H1 (cell line): ENCODE data around the gene SLC8A1. TPM values are rescaled to one million over a fixed set of nuclear protein-coding genes. Genes with fewer than 3 reads are reported as not detected.

Source experiments
- CTCF ChIA-PET: fragments of 300-600 bp; sonication (Branson Sonifier 250); formaldehyde crosslinking; loops from one replicate; lab custom pipeline; 2021; ENCODE audit not compliant: partially characterized antibody; lab: Charles Lee
- POLR2A ChIA-PET: fragments of 300-600 bp; sonication (Branson Sonifier 250); formaldehyde crosslinking; loops from one replicate; lab custom pipeline; 2021; ENCODE audit warnings: inconsistent platforms; ENCODE audit not compliant: partially characterized antibody; lab: Charles Lee
- DNase-seq, 2 experiments: peaks; one replicate each; pipeline versions ENCODE4 v3.0.0 to v3.0.0-alpha.2; 2010 to 2022; ENCODE audit warnings: low spot score in 2 of 2, low read depth in 1 of 2, mixed read lengths in 1 of 2
- FAIRE-seq: peaks from 2 replicates; lab custom pipeline; 2011; peaks lifted over from hg19 to GRCh38; lab: Jason Lieb, UNC
- H2AFZ ChIP-seq: 2 replicates; pipeline ENCODE4 v1.8.1; 2012; ENCODE audit warnings: low read length, inconsistent platforms
- H2AK5ac ChIP-seq: 2 replicates; pipeline ENCODE4 v1.6.1; 2013; ENCODE audit warnings: low read depth, low read length
- H2BK120ac ChIP-seq: replicated peaks from 2 replicates; pipeline ENCODE3; 2013; ENCODE audit warnings: low read depth, low read length, inconsistent platforms
- H2BK12ac ChIP-seq: 2 replicates; pipeline ENCODE4 v1.6.1; 2013; ENCODE audit warnings: low read depth, low read length
- H2BK15ac ChIP-seq: 2 replicates; pipeline ENCODE4 v1.6.1; 2013; ENCODE audit warnings: low read length
- H2BK20ac ChIP-seq: 2 replicates; pipeline ENCODE4 v1.6.1; 2013; ENCODE audit warnings: low read length
- H2BK5ac ChIP-seq: 2 replicates; pipeline ENCODE4 v1.6.1; 2013; ENCODE audit warnings: low read depth, low read length
- H3K14ac ChIP-seq: 2 replicates; pipeline ENCODE4 v1.6.1; 2013; ENCODE audit warnings: inconsistent platforms; ENCODE audit not compliant: insufficient read length
- H3K18ac ChIP-seq: 2 replicates; pipeline ENCODE4 v1.6.1; 2013; ENCODE audit warnings: low read length; ENCODE audit errors: extremely low read depth
- H3K23ac ChIP-seq: 2 replicates; pipeline ENCODE4 v1.6.1; 2013; ENCODE audit warnings: inconsistent platforms; ENCODE audit not compliant: insufficient read length
- H3K23me2 ChIP-seq: 2 replicates; pipeline ENCODE4 v1.6.1; 2013; ENCODE audit warnings: low read depth, low read length
- H3K27ac ChIP-seq: 2 replicates; pipeline ENCODE4 v1.6.1; 2011; ENCODE audit warnings: low read depth, low read length, inconsistent platforms
- H3K27me3 ChIP-seq, 4 experiments: replicated peaks in 1 of 4; 1 replicate in 1 of 4; 2 replicates in 3 of 4; pipeline versions ENCODE4 v1.6.1 to v1.8.1; 2011 to 2013; ENCODE audit warnings: low read length in 3 of 4, mild to moderate bottlenecking in 3 of 4, inconsistent platforms in 2 of 4, mixed read lengths in 2 of 4, moderate library complexity in 1 of 4; ENCODE audit not compliant: control insufficient read depth in 3 of 4, insufficient read depth in 3 of 4; ENCODE audit errors: extremely low read depth in 1 of 4
- H3K36me3 ChIP-seq, 4 experiments: 2 replicates each; pipeline versions ENCODE4 v1.6.1 to v1.8.1; 2011 to 2013; ENCODE audit warnings: mild to moderate bottlenecking in 4 of 4, low read length in 3 of 4, moderate library complexity in 2 of 4, control low read depth in 1 of 4, inconsistent platforms in 1 of 4; ENCODE audit not compliant: insufficient read depth in 4 of 4, control insufficient read depth in 2 of 4
- H3K4ac ChIP-seq: replicated peaks from 2 replicates; pipeline ENCODE3; 2013; ENCODE audit warnings: low read length, low read depth, mixed read lengths, inconsistent platforms; ENCODE audit not compliant: insufficient read length
- H3K4me1 ChIP-seq, 4 experiments: replicated peaks in 1 of 4; 1 replicate in 1 of 4; 2 replicates in 3 of 4; pipeline versions ENCODE4 v1.6.1 to v1.8.1; 2011 to 2013; ENCODE audit warnings: low read length in 3 of 4, inconsistent platforms in 2 of 4, mixed read lengths in 1 of 4; ENCODE audit not compliant: insufficient read depth in 4 of 4, control insufficient read depth in 3 of 4
- H3K4me2 ChIP-seq, 2 experiments: 2 replicates each; pipeline versions ENCODE4 v1.6.1 to v1.8.1; 2011 to 2013; ENCODE audit warnings: low read depth in 2 of 2, low read length in 2 of 2, control low read depth in 1 of 2, inconsistent platforms in 1 of 2, mild to moderate bottlenecking in 1 of 2; ENCODE audit not compliant: insufficient read depth in 1 of 2
- H3K4me3 ChIP-seq, 4 experiments: fragments of 200-600, 300-600 bp in 1 of 4; sonication (generic), shearing (Covaris generic), sonication (Bioruptor Twin) in 1 of 4; 2 replicates each; pipeline versions ENCODE4 v1.5.1 to v1.8.1; 2011 to 2016; ENCODE audit warnings: low read length in 4 of 4, low read depth in 3 of 4, control low read depth in 2 of 4, inconsistent platforms in 2 of 4, mild to moderate bottlenecking in 2 of 4, mixed read lengths in 1 of 4, moderate library complexity in 1 of 4; ENCODE audit not compliant: insufficient read depth in 2 of 4; ENCODE audit errors: extremely low read depth in 1 of 4
- H3K56ac ChIP-seq: replicated peaks from 2 replicates; pipeline ENCODE3; 2013; ENCODE audit warnings: low read depth, mild to moderate bottlenecking, mixed read lengths, low read length, inconsistent platforms; ENCODE audit not compliant: insufficient read length
- H3K79me1 ChIP-seq: 2 replicates; pipeline ENCODE4 v1.6.1; 2013; ENCODE audit warnings: low read depth, low read length, control low read depth
- H3K79me2 ChIP-seq, 2 experiments: 2 replicates each; pipeline versions ENCODE4 v1.6.1 to v1.8.1; 2012 to 2013; ENCODE audit warnings: low read length in 2 of 2, mild to moderate bottlenecking in 2 of 2, inconsistent platforms in 1 of 2; ENCODE audit not compliant: insufficient read depth in 2 of 2, control insufficient read depth in 1 of 2
- H3K9ac ChIP-seq, 4 experiments: replicated peaks in 1 of 4; 1 replicate in 1 of 4; 2 replicates in 3 of 4; pipeline versions ENCODE4 v1.6.1 to v1.8.1; 2011 to 2013; ENCODE audit warnings: low read depth in 3 of 4, low read length in 3 of 4, control low read depth in 2 of 4, mild to moderate bottlenecking in 2 of 4, moderate library complexity in 2 of 4, inconsistent platforms in 1 of 4; ENCODE audit errors: extremely low read depth in 1 of 4
- H3K9me3 ChIP-seq, 2 experiments: 2 replicates each; pipeline versions ENCODE4 v1.6.1 to v1.8.1; 2012 to 2013; ENCODE audit warnings: mild to moderate bottlenecking in 2 of 2, moderate library complexity in 2 of 2, control low read depth in 1 of 2, inconsistent platforms in 1 of 2, low read depth in 1 of 2, low read length in 1 of 2, mixed read lengths in 1 of 2; ENCODE audit not compliant: insufficient read depth in 2 of 2
- H4K20me1 ChIP-seq, 2 experiments: replicated peaks in 1 of 2; 2 replicates each; pipeline versions ENCODE3 to v1.8.1; 2011 to 2013; ENCODE audit warnings: inconsistent platforms in 2 of 2, low read length in 2 of 2, mild to moderate bottlenecking in 1 of 2; ENCODE audit not compliant: insufficient read depth in 2 of 2, control insufficient read depth in 1 of 2
- H4K5ac ChIP-seq: 2 replicates; pipeline ENCODE4 v1.6.1; 2013; ENCODE audit warnings: low read length, low read depth, mixed read lengths, inconsistent platforms; ENCODE audit not compliant: insufficient read length
- H4K8ac ChIP-seq: 2 replicates; pipeline ENCODE4 v1.8.0; 2013; ENCODE audit warnings: mild to moderate bottlenecking, moderate library complexity, low read length, inconsistent platforms; ENCODE audit not compliant: insufficient read depth; ENCODE audit errors: extremely low read depth
- H4K91ac ChIP-seq: replicated peaks from 2 replicates; pipeline ENCODE3; 2013; ENCODE audit warnings: low read length, mixed read lengths, inconsistent platforms; ENCODE audit not compliant: insufficient read length
- CBX5 ChIP-seq: fragments of 300-800, 300-1000 bp; sonication (generic); IDR thresholded peaks from 2 replicates; pipeline ENCODE4 v1.7.1; 2016; ENCODE audit warnings: antibody characterized with exemption, low read length, low read depth
- CTBP2 ChIP-seq: IDR thresholded peaks from 2 replicates; pipeline ENCODE4 v1.7.0; 2011; ENCODE audit warnings: borderline replicate concordance, mild to moderate bottlenecking, moderate library complexity, mixed read lengths, low read length; ENCODE audit not compliant: insufficient read depth, insufficient read length
- FOSL1 ChIP-seq: IDR thresholded peaks from 2 replicates; pipeline ENCODE4 v1.6.1; 2011; ENCODE audit warnings: mild to moderate bottlenecking, low read depth, low read length, moderate library complexity; ENCODE audit not compliant: insufficient read depth
- NANOG ChIP-seq: IDR thresholded peaks from 2 replicates; pipeline ENCODE4 v1.6.1; 2011; ENCODE audit warnings: low read length, low read depth, mild to moderate bottlenecking, inconsistent platforms; ENCODE audit not compliant: insufficient read depth, poor library complexity, severe bottlenecking
- NRF1 ChIP-seq: IDR thresholded peaks from 2 replicates; pipeline ENCODE4 v1.6.1; 2011; ENCODE audit warnings: mild to moderate bottlenecking, low read depth, low read length, improper control_type of control experiment
- SP2 ChIP-seq: IDR thresholded peaks from 2 replicates; pipeline ENCODE4 v1.6.1; 2012; ENCODE audit warnings: mild to moderate bottlenecking, low read length, inconsistent platforms
- TEAD4 ChIP-seq: IDR thresholded peaks from 2 replicates; pipeline ENCODE4 v1.6.1; 2012; ENCODE audit warnings: low read depth, low read length, inconsistent platforms, mixed read lengths
- WGBS, 2 experiments: shearing (Covaris generic) in 1 of 2; methylation state at CpG; one replicate each; pipeline versions ENCODE4 v1.1.6 to v1.1.7; 2013 to 2015; ENCODE audit warnings: low lambda C conversion rate in 2 of 2, mixed read lengths in 2 of 2, inconsistent platforms in 1 of 2, low coverage in 1 of 2, missing lambda C conversion rate in 1 of 2; ENCODE audit not compliant: insufficient replicate concordance in 2 of 2, insufficient coverage in 1 of 2, insufficient read length in 1 of 2; ENCODE audit errors: extremely low coverage in 1 of 2, missing lambda C conversion rate in 1 of 2; 5-methylcytosine and 5-hydroxymethylcytosine counted together
- polyA plus RNA-seq, 7 experiments: library from polyadenylated mRNA; depleted of rRNA in 3 of 7; stranded (reverse) in 5 of 7; unstranded in 2 of 7; fragments of >200 nt in 5 of 7; fragments of 200-250 nt in 2 of 7; gene quantifications; 1 replicate in 5 of 7; 2 replicates in 1 of 7; 4 replicates in 1 of 7; pipeline versions ENCODE4 v1.2.1 to v1.2.3, GENCODE V29; 2011 to 2013; ENCODE audit warnings: missing spikeins in 2 of 7, mixed read lengths in 2 of 7
- total RNA-seq: library from RNA; stranded (reverse); fragmentation: NEBNext Ultra II Directional; extraction: Animal tissue kit (Norgen Biotek cat#: 25700); gene quantifications from 2 replicates; pipeline ENCODE4 v1.2.1, GENCODE V29; 2021
- TF ChIP-seq, protein P1 (sequence below): IDR thresholded peaks from 2 replicates; pipeline ENCODE4 v1.6.1; 2011; ENCODE audit warnings: low read depth, mild to moderate bottlenecking, low read length; ENCODE audit not compliant: insufficient read depth

Gene SLC8A1
- total and polyA plus RNA-seq, 2 of the 8 experiments (the other 6 are each of a cell fraction or from before 2014, with no cell fraction given), result 0.68 to 3.6 TPM

DNA sequence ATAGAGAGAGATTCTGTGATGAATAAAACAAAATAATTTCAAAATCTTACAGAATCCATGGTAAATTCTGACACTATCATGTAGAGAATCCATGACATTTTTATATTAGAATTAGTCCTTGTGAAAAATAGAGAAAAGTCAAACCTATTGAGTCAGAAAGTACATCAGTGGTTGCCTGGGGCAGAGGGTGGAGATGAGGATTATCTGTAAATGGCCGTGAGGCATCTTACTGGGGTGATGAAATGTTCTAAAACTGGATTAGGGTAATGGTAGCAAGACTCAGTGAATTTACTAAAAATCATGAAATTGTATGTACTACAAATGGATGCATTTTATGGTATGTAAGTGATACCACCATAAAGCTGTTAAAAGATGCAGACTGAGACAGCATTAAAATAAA, 323.1 kb downstream of the SLC8A1 start:
- ChIA-PET POLR2A (no interaction called here), CTCF (no interaction called here)
- FAIRE-seq (no peak), DNase-seq (no peak)
- Histone ChIP-seq H2AK5ac (no peak overlapping the region), H3K56ac (no peak overlapping the region), H3K4me2 (no peak overlapping the region), H4K8ac (no peak overlapping the region), H2AFZ (no peak overlapping the region), H4K20me1 (no peaks in the 10 kb centered on the region), H3K9ac (no peak overlapping the region), H3K27ac (no peak overlapping the region), H3K18ac (no peak overlapping the region), H3K4me1 (no peaks in the 10 kb centered on the region), H3K14ac (no peak overlapping the region), H4K91ac (no peak overlapping the region), H3K79me1 (no peaks in the 10 kb centered on the region), H3K4me3 (no peak overlapping the region), H2BK5ac (no peak overlapping the region), H3K27me3 (no peaks in the 10 kb centered on the region), H3K23ac (no peak overlapping the region), H3K23me2 (no peaks in the 10 kb centered on the region), H3K79me2 (no peaks in the 10 kb centered on the region), H2BK12ac (no peak overlapping the region), H4K5ac (no peak overlapping the region), H3K9me3 (no peaks in the 10 kb centered on the region), H2BK120ac (no peak overlapping the region), H2BK15ac (no peak overlapping the region), H2BK20ac (no peak overlapping the region), H3K4ac (no peak overlapping the region), H3K36me3 (no peaks in the 10 kb centered on the region; a peak in 1 of 8 replicates)
- TF ChIP-seq, protein P1, sequence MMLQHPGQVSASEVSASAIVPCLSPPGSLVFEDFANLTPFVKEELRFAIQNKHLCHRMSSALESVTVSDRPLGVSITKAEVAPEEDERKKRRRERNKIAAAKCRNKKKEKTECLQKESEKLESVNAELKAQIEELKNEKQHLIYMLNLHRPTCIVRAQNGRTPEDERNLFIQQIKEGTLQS, result no peak
- no peak for TF ChIP-seq SP2
- no peak for TF ChIP-seq CTBP2
- TF ChIP-seq NANOG, result no peak
- no peak for TF ChIP-seq NRF1
- TF ChIP-seq CBX5, result no peak
- TF ChIP-seq TEAD4, result no peak
- no peak for TF ChIP-seq FOSL1
- 81% methylated on average over 1 of the region's 1 CpG; no CpG with 5 or more reads in 1 of the 2 experiments for WGBS, 2 experiments
